ENCODE data around the gene FRAS1. TPM values are rescaled to one million over a fixed set of nuclear protein-coding genes. Genes with fewer than 3 reads are reported as not detected.

Gene FRAS1
- total and polyA plus RNA-seq, 2 donors (not counting 3 experiments of a cell fraction or from before 2014, with no cell fraction given): 1.4 to 3.6 TPM

DNA sequence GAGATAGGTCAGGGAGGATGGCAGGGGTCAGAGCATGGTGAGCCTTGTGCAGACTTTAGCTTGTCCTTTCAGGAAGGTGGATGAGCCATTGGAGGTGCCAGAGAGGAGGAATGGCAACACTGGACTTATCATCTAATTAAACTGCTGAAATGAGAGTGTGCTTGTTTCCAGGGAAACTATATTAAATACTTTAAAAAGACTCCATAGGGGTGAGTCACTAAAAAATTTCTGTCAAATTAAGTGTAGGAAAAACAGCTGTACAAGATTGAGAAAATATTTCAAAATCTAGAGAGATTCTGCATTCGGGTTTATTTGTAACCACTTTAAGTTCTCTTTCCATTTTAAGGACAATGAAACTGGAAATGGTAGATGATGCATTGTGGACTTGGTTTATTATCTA, 11.4 kb downstream of the FRAS1 start:
- H3K79me2 ChIP-seq (ENCODE audit: control insufficient read depth, insufficient read depth, low read length): no peaks in the 10 kb centered on the region
- ChIA-PET POLR2A (no interaction called here), CTCF (interaction anchor here (1.9 kb wide), 1 partner anchor 9 kb away, joined by 8 read pairs; no protein-coding TSS in a partner anchor)
- no peak for TF ChIP-seq EZH2 (IDR thresholded peaks at IDR 0.05; ENCODE audit: borderline replicate concordance, low read depth, low read length, severe bottlenecking)
- no peak for TF ChIP-seq POLR2AphosphoS5 (IDR thresholded peaks at IDR 0.05; ENCODE audit: insufficient read depth, low read depth, low read length)
- TF ChIP-seq GATA2 (IDR thresholded peaks at IDR 0.05; ENCODE audit: insufficient read depth, insufficient read length, low read depth, low read length): no peak
- TF ChIP-seq MYC (IDR thresholded peaks at IDR 0.05; ENCODE audit: low read depth, low read length): no peak
- no peak for TF ChIP-seq JUN (IDR thresholded peaks at IDR 0.05; ENCODE audit: borderline replicate concordance, insufficient read depth, insufficient read length, low read depth)
- TF ChIP-seq, protein P1, sequence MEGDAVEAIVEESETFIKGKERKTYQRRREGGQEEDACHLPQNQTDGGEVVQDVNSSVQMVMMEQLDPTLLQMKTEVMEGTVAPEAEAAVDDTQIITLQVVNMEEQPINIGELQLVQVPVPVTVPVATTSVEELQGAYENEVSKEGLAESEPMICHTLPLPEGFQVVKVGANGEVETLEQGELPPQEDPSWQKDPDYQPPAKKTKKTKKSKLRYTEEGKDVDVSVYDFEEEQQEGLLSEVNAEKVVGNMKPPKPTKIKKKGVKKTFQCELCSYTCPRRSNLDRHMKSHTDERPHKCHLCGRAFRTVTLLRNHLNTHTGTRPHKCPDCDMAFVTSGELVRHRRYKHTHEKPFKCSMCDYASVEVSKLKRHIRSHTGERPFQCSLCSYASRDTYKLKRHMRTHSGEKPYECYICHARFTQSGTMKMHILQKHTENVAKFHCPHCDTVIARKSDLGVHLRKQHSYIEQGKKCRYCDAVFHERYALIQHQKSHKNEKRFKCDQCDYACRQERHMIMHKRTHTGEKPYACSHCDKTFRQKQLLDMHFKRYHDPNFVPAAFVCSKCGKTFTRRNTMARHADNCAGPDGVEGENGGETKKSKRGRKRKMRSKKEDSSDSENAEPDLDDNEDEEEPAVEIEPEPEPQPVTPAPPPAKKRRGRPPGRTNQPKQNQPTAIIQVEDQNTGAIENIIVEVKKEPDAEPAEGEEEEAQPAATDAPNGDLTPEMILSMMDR (IDR thresholded peaks at IDR 0.05; ENCODE audit: extremely low read depth in 1 of 2, insufficient read depth in 1 of 2, low read depth in 1 of 2, low read length in 2 of 2): no peak
- TF ChIP-seq FOS (IDR thresholded peaks at IDR 0.05; ENCODE audit: borderline replicate concordance, insufficient read depth, low read length): no peak
- TF ChIP-seq, protein P2, sequence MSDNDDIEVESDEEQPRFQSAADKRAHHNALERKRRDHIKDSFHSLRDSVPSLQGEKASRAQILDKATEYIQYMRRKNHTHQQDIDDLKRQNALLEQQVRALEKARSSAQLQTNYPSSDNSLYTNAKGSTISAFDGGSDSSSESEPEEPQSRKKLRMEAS (IDR thresholded peaks at IDR 0.05; ENCODE audit: insufficient read depth, insufficient read length): no peak
- TF ChIP-seq POLR2A (IDR thresholded peaks at IDR 0.05; ENCODE audit: low read depth, low read length): no peak
- no peaks in the 10 kb centered on the region for H3K4me1 ChIP-seq (ENCODE audit: control insufficient read depth, extremely low read depth, insufficient read depth, low read length)
- no peak overlapping the region for H3K27ac ChIP-seq (ENCODE audit: insufficient read depth, low read depth, low read length)
- FAIRE-seq (no peak), DNase-seq (ENCODE audit: low read depth, low spot score) (no peak)
- no peaks in the 10 kb centered on the region for H4K20me1 ChIP-seq (replicated peaks; ENCODE audit: control insufficient read depth, extremely low read depth, insufficient read depth, low read length)
- no peak overlapping the region for H3K4me2 ChIP-seq (ENCODE audit: insufficient read depth, low read length)
- no peaks in the 10 kb centered on the region for H3K9me3 ChIP-seq (replicated peaks; ENCODE audit: control insufficient read depth, insufficient read depth, low read length)
- H3K9me1 ChIP-seq (replicated peaks; ENCODE audit: control insufficient read depth, extremely low read depth, insufficient read depth, low read length): no peaks in the 10 kb centered on the region
- H3K27me3 ChIP-seq (ENCODE audit: control insufficient read depth in 2 of 2, insufficient read depth in 2 of 2, low read length in 2 of 2): no peaks in the 10 kb centered on the region
- no peaks in the 10 kb centered on the region for H3K36me3 ChIP-seq (ENCODE audit: control insufficient read depth in 2 of 2, extremely low read depth in 1 of 2, insufficient read depth in 2 of 2, low read length in 2 of 2)
- H3K9ac ChIP-seq (replicated peaks; ENCODE audit: extremely low read depth, insufficient read depth, low read length): no peak overlapping the region
- no peak overlapping the region for H3K4me3 ChIP-seq (replicated peaks in 1 of 3; ENCODE audit: insufficient read depth in 1 of 3, low read depth in 1 of 3, low read length in 3 of 3)
- no peak overlapping the region for H2AFZ ChIP-seq (ENCODE audit: low read depth, low read length)
- intact Hi-C loops (cut with micrococcal nuclease): no loop called here
- no TSS peak for BruUV-seq (replicated peaks)
- dilution Hi-C loops (cut with MboI; ENCODE audit: extremely low pct_ligation_motif_present, low sequenced_read_pairs): no loop called here

All from endothelial cell of umbilical vein (primary cell).